Measurements from ENCODE around the gene SORBS1.

DNA sequence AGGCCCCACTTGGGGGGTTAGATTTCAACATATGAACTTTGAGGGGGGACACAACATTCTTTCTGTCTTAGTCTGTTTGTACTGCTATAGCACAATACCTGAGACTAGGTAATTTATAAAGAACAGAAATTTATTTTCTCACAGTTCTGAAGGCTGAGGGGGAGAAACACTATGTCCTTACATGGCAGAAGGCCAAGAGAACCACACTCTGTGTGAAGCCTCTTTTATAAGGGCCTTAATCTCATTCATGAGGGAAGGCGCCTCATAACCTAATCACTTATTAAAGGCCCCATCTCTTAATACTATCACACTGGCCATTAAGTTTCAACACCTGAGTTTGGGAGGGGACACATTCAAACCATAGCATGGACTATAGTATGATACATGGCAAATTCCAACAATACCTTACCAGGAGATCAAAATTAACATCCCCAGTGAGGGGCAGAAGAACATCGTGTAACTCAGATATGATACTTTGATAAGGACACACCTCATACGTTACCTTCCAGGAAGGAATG lies 261.1 kb downstream of the SORBS1 start:
- TF ChIP-seq SNAI2 (CRISPR knock-in tag; IDR thresholded peaks at IDR 0.05) (no peak), CSDC2 (CRISPR knock-in tag; IDR thresholded peaks at IDR 0.05) (no peak), ZFP3 (CRISPR knock-in tag; IDR thresholded peaks at IDR 0.05) (no peak), RARB (CRISPR knock-in tag; IDR thresholded peaks at IDR 0.05) (no peak), ZFP30 (CRISPR knock-in tag; IDR thresholded peaks at IDR 0.05) (no peak), GLIS3 (CRISPR knock-in tag; IDR thresholded peaks at IDR 0.05) (no peak), BACH2 (CRISPR knock-in tag; IDR thresholded peaks at IDR 0.05; ENCODE audit: borderline replicate concordance) (no peak), ZNF565 (CRISPR knock-in tag; conservative IDR thresholded peaks at IDR 0.05; ENCODE audit: low read depth) (no peak), ZC3H10 (CRISPR knock-in tag; IDR thresholded peaks at IDR 0.05) (no peak)
- TF ChIP-seq, protein P1, sequence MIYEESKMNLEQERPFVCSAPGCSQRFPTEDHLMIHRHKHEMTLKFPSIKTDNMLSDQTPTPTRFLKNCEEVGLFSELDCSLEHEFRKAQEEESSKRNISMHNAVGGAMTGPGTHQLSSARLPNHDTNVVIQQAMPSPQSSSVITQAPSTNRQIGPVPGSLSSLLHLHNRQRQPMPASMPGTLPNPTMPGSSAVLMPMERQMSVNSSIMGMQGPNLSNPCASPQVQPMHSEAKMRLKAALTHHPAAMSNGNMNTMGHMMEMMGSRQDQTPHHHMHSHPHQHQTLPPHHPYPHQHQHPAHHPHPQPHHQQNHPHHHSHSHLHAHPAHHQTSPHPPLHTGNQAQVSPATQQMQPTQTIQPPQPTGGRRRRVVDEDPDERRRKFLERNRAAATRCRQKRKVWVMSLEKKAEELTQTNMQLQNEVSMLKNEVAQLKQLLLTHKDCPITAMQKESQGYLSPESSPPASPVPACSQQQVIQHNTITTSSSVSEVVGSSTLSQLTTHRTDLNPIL (CRISPR knock-in tag; IDR thresholded peaks at IDR 0.05; ENCODE audit: low read depth) = no peak
- TF ChIP-seq, protein P2, sequence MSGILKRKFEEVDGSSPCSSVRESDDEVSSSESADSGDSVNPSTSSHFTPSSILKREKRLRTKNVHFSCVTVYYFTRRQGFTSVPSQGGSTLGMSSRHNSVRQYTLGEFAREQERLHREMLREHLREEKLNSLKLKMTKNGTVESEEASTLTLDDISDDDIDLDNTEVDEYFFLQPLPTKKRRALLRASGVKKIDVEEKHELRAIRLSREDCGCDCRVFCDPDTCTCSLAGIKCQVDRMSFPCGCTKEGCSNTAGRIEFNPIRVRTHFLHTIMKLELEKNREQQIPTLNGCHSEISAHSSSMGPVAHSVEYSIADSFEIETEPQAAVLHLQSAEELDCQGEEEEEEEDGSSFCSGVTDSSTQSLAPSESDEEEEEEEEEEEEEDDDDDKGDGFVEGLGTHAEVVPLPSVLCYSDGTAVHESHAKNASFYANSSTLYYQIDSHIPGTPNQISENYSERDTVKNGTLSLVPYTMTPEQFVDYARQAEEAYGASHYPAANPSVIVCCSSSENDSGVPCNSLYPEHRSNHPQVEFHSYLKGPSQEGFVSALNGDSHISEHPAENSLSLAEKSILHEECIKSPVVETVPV (CRISPR knock-in tag; IDR thresholded peaks at IDR 0.05) = no peak
- TF ChIP-seq, protein P3, sequence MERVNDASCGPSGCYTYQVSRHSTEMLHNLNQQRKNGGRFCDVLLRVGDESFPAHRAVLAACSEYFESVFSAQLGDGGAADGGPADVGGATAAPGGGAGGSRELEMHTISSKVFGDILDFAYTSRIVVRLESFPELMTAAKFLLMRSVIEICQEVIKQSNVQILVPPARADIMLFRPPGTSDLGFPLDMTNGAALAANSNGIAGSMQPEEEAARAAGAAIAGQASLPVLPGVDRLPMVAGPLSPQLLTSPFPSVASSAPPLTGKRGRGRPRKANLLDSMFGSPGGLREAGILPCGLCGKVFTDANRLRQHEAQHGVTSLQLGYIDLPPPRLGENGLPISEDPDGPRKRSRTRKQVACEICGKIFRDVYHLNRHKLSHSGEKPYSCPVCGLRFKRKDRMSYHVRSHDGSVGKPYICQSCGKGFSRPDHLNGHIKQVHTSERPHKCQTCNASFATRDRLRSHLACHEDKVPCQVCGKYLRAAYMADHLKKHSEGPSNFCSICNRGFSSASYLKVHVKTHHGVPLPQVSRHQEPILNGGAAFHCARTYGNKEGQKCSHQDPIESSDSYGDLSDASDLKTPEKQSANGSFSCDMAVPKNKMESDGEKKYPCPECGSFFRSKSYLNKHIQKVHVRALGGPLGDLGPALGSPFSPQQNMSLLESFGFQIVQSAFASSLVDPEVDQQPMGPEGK (CRISPR knock-in tag; IDR thresholded peaks at IDR 0.05; ENCODE audit: borderline replicate concordance) = no peak

Measured in SK-N-SH treated with all-trans-retinoic acid at 6 μM for 48 hours (cell line).